Measurements from ENCODE around the gene TAOK3.
A peak's percentile ranks its signal among the peaks of the same experiment; 100 is the strongest.
"Not testable (repeated sequence)": the region's sequence is repeated elsewhere in the genome, so short reads cannot be mapped to it uniquely, and the experiment has no call there.

The TAOK3 gene

DNA sequence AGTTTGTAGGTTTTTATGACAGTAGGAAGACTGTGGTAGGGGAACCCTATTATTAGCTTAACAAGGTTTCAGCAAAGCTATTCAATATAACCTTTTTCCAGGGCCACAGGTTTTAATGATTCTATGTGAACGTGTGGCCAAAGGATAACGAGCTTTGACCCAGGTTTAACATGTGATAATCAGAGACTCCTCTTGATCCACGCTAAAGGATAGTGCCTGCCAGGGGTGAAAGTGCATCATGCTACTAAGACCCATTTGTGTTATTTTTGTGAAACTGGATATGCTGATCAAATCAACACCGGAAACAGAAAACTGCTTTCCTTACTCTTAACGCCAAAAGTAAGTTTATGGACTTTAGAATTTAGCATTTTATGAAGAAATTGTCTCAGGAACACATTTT is 909 bp upstream of the TAOK3 start:
- DNase-seq: no peak

GRCh38 chr12:118371321-118372282 is 1.1 kb downstream of the TAOK3 start:
- peak; percentile 5 for DNase-seq

GRCh38 chr12:118370601-118371000 is 2.1 kb downstream of the TAOK3 start:
- no peak for DNase-seq

DNA sequence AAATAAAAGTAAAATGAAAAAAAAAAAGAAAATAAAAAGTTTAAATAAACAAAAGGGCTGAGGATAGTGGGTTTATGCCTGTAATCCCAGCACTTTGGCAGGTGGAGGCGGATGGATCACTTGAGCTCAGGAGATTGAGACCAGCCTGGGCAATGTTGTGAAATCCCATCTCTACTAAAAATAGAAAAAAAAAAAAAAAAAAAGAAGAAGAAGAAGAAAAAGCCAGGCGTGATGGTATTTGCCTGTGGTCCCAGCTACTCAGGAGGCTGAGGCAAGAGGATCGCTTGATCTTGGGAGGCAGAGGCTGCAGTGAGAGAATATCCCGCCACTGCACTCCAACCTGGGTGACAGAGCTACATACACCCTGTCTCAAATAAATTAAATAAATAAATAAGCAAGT is 3.9 kb downstream of the TAOK3 start:
- no peak for DNase-seq

- DNase-seq: no peak
Observed at GRCh38 chr12:118361889-118362288, 10.8 kb downstream of the TAOK3 start.

DNA sequence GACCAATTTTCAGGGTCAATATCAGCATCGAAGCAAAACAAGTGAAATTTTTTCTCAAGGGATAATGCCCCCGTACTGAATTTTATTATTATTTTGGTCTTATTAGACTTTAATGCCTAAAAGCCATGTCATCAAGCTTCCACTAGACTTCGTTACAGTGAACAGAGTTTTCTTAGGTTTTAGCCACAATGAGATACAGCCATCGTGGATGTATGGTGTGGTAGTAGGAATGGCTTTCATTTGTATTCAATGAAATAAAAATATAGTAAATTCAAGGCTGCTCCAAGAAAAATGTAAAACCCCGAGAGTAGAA is 11.7 kb downstream of the TAOK3 start:
- DNase-seq: no peak

- DNase-seq: peak; percentile 3
Observed at GRCh38 chr12:118359541-118359915, 13.2 kb downstream of the TAOK3 start.

GRCh38 chr12:118358612-118359540 is 13.8 kb downstream of the TAOK3 start:
- DNase-seq: no peak

- DNase-seq: no peak
Observed at GRCh38 chr12:118358008-118358359, 14.7 kb downstream of the TAOK3 start.

- peak; percentile 5 for DNase-seq
Observed at GRCh38 chr12:118357257-118358007, 15.3 kb downstream of the TAOK3 start.

- DNase-seq: no peak
Observed at GRCh38 chr12:118356809-118357256, 15.9 kb downstream of the TAOK3 start.

DNA sequence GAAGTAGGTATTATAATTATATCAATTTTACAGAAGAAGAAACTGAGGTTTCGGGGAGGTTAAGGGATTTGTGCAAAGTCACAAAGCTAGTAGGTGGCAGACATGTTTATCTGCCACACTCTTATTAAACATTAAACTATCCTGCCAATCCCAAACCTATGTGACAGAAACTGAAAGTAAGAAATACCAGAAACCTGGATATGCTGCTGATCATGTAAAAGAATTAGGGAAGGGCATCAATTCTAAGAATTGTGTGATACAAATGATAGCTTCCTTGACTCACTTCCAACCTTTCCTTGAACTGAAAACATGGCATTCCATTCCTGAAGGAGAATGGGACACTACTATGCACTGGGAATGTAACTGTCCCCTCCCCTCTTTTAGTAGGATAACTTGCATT is 16.9 kb downstream of the TAOK3 start:
- no peak for DNase-seq

GRCh38 chr12:118354903-118355302 is 17.8 kb downstream of the TAOK3 start:
- no peak for DNase-seq

GRCh38 chr12:118354503-118354902 is 18.2 kb downstream of the TAOK3 start:
- DNase-seq: not testable (repeated sequence)

- no peak for DNase-seq
Observed at GRCh38 chr12:118353721-118354120, 19.0 kb downstream of the TAOK3 start.

DNA sequence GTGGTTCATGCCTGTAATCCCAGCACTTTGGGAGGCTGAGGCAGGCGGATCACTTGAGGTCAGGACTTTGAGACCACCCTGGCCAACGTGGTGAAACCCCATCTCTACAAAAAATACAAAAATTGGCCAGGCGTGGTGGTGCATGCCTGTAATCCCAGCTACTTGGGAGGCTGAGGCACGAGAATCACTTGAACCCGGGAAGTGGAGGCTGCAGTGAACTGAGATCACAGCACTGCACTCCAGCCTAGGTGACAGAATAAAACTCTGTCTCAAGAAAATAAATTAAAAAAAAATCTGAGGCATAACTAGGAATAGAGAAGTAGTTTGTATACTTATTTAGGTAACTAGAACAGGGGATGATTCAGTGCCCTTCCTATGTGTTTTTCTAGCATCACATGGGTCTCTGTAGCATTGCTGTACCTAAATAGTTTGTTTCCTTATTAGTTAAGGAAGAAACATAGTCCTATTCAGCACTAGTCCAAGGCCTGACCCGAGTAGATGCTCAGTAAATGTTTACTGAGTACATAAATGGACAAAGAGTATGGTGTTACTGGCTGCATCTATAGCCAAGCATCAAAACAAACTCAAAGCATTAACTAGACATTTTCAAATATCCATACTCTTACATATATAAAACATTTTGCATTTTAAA is 21.7 kb downstream of the TAOK3 start:
- no peak for DNase-seq

- DNase-seq: no peak
Observed at GRCh38 chr12:118347916-118348315, 24.8 kb downstream of the TAOK3 start.

DNA sequence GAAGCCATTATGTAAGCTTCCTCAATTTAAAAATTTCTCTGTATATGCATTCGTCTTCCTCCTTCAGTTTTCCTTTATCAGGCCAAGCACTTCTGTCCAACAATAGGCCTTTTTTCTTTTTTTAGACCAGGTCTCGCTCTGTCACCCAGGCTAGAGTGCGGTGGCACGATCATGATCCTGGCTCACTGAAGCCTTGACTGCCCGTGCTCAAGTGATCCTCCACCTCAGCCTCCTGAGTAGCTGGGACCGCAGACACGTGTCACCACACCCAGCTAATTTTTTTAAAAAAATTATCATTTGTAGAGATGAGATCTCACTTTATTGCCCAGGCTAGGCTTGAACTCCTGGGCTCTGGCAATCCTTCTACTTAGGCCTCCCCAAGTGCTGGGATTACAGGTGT is 25.8 kb downstream of the TAOK3 start:
- DNase-seq: no peak

DNA sequence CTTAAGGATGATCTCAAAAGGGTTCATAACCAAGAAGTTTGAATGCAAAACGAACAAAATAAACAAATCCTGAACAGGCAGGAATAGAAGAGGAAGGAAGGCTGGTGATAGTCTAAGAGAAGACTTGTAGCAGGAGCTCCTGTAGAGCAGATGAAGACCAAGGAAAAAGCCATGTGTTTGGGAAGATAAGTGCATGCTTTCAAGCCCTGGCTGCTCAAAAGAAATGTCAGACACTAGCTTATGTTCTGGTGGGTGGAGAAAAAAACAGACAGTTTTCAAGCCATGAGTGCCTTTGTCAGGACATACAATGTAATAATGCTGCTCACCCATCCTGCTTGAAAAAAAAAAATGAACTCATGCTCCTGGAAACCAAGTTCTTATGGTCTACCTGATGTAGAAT is 27.4 kb downstream of the TAOK3 start:
- no peak for DNase-seq

DNA sequence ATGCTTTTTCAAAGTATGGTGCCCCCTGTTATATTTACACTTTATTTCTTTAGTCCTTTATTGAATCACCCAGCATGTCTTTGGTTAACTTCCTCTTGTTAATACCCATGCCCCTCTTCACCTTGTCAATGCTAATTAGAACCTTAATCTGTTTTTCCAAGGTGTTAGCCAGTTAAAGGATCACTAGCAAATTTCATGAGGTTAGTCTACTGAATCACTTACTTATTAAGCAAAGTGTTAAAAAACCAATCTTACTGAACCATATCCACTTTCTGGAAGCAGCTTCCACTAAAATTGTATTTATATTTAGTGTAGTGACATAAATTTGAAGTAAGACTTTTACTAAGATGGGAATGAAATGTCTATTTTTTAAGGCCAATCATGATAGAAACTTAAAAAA is 27.9 kb downstream of the TAOK3 start:
- no peak for DNase-seq

GRCh38 chr12:118342090-118342489 is 30.6 kb downstream of the TAOK3 start:
- DNase-seq: no peak

DNA sequence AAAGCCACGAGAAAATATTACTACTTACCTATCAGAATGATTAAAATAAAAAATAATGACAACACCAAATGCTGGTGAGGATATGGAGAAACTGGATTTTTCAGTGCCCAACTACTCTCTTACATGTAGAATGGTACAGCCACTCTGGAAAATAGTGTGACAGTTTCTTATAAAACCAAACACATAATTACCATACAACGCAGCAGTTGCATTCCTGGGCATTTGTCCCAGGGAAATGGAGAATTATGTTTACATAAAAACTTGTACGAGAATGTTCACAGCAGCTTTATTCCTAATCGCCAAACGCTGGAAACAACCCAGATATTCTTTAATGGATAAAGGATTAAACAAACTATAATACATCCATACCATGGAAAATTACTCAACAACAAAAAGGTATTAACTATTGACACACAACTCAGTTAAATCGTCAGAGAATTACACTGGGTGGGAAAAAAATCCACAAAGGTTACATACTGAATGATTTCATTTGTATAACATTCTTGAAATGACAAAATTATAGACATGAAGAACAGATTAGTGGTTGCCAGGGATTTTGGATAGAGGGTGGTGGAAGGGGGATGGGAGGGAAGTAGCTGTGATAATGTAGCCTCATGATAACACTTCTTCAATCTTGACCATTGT is 35.4 kb downstream of the TAOK3 start:
- DNase-seq: no peak

All from effector CD8-positive, alpha-beta T cell (primary cell).